ENCODE results near the gene XPO4.

XPO4 gene

DNA sequence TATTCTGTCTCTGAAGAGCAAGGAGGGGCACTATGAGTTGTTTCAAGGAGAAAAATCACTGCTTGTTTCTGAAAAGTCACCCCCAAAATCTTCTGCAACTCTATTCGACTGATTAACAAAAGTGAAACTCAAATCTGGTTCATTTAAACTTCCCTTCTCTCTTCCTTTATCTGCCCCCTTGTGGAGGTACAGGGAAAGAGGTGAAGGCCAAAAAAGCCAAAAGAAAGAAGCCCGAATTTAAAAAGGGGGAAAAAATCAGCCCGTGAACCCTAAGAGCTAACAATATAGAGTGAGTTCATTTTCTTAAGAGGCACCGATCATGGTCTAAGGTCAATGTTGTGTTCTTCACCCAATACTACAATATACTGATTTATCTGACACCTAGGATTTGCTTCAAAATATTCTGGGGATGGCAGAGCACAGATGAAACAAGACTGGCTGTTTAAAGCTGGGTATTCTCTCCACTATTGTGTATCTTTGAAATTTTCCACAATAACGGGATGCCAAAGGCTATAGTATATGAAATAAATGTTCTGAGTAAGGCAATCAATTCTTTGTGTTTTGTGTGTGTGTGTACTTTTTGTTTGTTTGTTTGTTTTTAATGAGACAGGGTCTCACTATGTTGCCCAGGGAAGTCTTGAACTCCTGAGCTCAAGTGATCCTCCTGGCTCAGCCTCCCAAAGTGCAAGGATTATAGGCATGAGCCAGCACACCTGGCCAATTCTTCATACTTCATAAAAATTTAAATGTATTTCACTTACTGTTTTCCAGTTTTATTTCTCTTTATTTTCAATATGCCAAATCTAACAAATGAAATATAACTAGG, 73.8 kb downstream of the XPO4 start:
- peak; percentile 31 for DNase-seq (ENCODE audit: low read depth)

DNA sequence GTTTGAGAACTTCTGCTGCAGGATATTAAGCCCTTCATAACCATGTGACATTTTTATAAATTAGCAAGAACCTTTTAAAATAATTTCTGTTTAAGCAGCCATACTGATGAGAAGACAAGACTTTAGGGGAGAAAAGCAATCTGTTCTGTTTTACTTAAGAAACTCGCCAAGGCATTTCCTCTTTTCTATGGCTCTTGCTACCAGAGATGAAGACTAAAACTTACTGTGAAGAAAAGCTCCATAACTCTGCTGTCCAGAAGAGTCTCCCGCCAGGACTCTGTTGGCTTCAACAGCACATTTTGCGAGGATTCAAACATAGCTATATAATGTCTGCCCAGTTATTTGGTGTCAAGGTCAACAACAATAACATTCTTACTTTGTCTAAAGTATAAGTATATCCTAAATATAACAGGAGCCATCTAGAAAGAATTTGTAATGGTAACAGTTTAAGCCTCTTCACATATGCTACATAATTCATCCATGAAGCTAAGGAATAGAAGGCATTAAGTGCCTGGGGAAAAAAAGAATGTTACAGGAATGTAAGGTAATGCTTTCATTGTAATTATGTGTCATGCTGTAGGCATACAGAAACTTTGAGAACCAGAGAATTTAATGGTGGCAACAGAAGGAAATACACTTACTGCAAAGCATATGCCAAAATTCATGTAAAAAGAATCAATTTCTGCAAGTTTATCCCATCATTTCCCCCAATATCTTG, 75.5 kb downstream of the XPO4 start:
- DNase-seq (ENCODE audit: low read depth) = no peak

DNA sequence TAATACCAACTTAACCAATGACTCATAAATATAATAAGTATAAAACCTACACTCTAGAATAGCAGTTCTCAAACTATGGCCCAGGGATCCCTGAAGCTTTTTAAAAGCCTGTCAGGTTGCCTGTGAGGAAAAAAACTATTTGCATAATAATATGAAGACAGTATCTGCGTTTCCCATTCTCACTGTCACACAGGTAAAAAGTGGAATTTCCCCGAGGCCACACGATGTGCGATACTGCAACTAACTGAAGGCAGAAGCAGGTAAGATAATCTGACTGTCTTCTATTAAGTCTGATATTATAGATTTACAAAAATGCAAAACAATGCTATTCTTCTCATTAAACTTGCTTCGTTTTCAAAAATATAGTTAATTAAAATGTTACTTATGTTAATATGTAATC, 76.2 kb downstream of the XPO4 start:
- no peak for DNase-seq (ENCODE audit: low read depth)

DNA sequence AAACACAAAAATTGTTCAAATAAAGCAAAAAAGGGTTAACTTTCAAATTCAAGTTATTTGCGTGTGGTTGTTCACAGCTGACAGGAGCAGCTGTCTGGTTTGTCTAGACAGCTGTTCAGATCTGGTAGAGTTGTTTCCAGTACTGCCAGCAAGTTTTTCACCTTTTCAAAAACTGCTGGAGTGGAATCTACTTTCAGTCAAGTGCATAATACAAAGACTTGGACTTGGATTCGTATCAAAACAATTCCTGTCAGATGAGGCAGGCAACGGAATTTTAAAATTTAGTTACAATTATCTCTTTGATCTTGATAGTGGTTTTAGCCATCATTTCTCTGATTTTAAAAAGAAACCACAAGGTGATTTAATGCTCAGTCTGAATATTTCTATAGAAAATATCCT, 77.1 kb downstream of the XPO4 start:
- DNase-seq (ENCODE audit: low read depth) = no peak

DNA sequence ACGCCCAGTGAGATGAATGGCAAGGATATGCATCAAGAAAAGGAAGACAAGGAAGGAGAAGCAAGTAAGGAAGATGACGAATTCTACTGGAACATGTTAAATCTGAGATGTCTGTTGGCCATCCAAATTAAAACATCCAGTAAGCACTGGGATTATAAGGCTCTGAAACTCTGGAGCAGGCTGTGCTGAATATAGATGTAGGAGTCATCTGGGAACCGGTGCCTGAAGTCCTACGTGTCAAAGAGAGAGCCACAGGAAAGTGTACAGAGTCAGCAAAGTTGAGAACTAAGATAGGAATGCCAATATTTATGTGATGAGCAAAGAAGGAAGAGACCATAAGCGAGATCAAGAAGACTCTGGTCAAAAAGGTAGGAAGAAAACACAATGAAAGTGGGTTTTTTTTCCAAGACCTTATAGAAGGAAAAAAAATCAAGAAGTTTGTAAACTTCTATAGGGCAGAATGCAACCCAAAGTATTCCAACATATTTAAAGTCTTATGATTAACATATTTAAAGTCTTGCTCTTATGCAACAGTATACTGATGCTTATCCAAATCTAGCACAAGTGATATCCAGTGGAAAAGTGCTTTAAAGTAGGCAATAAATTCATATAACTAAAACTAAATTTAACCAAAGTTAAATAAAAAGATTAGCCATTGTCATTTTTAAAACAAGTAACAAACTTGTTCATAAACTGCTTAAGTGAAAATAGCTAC, 77.6 kb downstream of the XPO4 start:
- peak; percentile 15 for DNase-seq (ENCODE audit: low read depth)

DNA sequence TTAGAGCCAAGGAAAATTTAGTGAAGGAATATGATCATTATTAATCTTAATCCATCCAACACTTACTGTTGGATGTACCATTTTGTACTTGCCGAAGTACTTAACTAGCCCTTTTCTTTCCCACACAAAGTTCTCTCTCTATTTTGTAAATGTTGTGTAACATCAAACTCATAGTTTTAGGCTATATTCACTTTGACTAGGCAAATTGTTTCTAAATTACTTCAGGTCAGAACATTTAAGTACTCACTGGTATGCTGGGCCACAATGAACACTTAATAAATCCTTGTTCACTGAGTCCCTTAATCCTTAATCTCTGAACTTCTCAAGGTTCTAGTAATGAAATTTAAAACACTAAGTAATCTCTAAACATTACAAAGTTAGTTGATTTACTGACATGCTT, 79.5 kb downstream of the XPO4 start:
- no peak for DNase-seq (ENCODE audit: low read depth)

DNA sequence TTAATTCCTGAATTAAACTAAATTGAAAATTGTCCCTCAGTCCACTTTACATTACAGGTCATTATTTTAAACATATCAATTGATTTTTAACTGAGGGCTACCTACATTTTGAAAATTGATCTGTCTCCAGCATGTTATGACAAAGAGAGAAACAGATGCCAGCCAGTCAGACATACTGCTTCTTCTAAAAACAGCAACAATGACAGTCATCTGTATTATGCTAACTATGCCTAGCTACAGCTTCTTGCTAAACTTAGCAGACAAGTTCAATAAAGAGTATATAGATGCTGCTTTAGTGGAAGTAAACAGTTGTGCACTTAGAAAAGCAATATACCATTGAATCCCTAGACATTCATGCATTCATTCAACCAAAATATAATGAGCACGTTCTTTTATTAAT, 80.1 kb downstream of the XPO4 start:
- DNase-seq (ENCODE audit: low read depth) = no peak

DNA sequence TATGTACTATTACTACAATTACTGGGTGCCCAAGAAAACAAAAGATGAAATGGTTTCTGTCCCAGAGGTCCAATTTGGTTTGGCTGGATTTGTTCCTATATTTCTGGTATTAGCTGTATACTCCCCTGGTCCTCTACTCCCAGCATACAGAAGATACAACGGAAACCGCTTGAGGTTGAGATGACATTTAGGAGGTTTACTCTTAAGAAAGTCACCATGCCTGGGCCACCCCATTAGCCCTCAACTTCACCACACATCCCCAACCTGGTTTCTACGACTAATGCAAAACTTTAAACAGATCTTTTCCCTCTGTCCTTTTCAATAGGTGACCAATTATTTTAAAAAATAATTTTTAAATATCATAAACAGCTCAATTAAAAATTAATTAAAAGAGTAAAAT, 82.8 kb downstream of the XPO4 start:
- no peak for DNase-seq (ENCODE audit: low read depth)

DNA sequence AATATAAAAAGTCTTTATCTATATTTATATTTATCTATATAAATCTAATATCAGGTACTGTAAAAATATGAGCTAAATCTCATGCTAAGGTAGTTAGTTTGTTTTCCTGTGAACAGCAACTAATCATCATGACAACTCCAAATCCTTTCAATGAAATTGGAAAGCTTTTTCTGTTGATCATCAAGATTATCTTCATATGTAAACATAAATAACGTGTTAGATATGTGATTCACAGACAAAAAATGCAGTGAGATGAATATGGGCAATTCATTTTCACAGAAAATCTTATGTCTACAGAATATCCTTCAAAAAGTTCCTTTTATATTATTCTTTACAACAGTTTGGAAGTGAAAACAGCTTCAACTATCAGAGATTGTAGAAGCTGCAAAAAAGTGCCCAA, 87.1 kb downstream of the XPO4 start:
- DNase-seq (ENCODE audit: low read depth) = no peak

DNA sequence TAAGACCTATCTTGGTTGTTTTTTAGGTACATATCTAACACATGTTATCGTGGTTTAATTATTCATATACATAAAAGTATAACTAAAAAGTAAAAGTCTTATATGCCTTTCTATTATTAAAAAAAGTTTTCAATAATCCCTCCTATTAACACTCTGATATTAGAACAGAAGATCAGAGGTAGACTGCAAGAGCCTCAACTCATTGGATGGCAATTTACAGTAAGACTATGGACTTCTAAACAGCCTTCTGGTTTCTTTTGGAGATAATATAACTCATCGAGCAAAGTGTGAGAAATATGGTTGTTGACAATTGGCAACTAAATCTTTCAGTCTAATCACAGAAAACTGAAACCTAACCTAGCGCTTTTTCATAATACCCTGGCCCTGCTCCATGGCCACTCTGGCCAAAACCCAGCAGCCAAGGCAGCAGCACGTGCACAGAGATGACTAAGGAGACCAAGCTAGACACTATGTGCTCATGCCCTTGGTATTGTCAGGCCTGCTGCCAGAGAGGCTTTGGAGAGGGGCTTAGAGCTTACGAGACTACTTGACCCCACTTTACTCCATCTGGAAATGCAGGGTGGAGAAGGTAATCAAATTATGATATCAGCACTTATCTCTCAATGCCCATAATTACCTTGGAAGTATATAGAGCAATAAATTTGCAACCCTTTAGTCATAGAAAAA, 88.2 kb downstream of the XPO4 start:
- DNase-seq (ENCODE audit: low read depth) = peak; percentile 88

DNA sequence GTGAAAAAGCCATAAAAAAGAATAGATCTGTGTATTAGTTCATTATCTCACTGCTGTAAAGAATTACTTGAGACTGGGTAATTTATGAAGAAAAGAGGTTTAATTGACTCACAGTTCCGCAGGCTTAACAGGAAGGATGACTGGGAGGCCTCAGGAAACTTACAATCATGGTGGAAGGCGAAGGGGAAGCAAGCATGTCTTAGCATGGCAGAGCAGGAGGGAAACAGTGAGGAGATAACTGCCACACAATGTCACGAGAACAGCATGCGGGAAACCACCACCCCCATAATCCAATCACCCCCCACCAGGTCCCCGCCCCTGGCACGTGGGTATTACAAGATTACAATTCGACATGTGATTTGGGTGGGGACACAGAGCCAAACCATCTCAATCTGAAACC, 89.7 kb downstream of the XPO4 start:
- no peak for DNase-seq (ENCODE audit: low read depth)

DNA sequence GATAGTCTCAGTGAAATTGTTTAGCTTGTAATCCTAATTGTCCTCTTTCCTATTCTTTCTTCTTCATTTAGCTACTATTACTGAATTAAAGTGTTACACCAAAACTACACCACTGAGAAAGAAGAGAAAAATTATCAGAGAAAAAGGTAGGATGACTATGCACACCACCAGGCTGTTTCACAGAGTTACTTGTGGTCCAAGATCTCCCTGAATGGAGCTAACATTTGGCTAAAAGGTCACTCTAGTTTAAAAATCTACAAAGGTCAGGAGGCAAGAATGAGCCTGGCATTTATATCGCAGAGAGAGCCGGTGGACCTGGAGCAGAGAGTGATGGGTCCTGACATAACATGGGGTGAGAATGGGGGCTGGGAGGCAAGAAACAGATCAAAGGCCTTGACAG, 91.7 kb downstream of the XPO4 start:
- DNase-seq (ENCODE audit: low read depth) = no peak

DNA sequence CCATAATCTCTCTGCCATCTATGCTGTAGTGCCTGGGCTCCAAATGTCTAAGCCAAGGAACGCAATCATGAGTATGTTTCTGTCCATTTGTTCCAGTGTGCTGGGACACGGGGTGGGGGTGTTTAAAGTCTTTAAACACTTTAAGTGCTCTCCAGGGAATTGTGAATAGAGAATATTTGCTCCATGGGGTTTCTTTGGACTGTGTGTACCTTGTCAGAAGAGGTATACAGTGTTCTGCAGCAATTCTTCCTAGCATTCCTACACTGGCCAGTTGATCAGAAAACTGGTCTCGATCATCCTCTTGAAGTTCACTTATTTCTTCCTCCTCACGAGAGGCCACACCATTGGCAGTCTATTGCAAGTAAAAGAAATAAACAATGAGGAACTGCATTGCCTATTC, 93.7 kb downstream of the XPO4 start:
- no peak for DNase-seq (ENCODE audit: low read depth)

DNA sequence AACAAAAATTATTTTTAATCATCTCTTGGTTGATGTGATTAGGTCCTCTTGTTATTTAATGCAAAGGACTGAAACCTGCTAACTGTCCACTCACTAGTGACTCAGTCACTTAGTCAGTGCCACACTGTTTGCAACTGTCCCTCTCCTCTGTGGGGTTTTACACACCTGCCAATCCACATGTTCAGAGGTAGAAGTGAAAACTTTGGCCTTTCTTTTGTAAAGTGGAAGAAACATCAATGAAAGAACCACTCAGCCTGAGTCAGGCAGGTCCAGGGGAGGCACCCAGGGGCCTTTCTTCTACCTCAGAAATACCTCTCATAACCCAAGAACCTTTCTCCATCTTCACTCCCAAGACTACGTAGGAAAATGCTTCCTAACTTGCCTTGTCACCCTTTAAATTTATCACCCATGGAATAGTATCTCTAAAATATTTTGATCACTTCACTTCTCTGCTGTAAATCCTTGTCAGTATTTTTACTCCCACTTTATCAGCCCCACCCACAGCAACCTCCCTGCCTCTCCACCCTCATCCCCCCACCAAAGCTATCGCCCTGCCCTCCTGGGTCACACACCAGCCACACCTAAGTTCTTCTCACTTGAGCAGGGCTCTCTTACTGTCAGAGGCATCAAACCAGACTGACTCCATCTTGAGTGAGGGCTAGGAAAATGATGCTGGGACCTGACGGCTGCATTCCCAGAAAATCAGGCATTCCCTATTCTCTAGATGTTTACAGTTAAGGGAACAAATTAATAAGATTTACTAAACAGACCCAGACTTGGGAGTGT, 99.2 kb downstream of the XPO4 start:
- DNase-seq (ENCODE audit: low read depth) = no peak

DNA sequence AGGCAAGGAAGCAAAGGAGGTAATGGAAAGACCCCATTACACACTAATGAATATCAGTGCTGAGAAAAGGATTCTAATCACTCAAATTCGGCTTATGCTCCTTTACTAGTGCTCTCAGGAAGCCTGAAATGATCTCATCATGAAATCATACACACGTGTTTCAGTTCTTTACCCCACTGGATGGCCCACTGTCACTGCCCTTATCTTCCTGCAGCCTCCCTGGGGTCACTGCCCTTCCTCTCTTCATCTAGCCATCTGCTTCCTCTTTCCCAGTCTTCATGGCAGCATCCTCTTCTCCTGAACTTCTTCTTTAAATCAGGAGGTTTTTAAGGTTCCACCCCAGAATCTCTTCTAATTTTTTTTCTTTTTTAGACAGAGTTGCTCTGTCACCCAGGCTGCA, 100.8 kb downstream of the XPO4 start:
- no peak for DNase-seq (ENCODE audit: low read depth)

DNA sequence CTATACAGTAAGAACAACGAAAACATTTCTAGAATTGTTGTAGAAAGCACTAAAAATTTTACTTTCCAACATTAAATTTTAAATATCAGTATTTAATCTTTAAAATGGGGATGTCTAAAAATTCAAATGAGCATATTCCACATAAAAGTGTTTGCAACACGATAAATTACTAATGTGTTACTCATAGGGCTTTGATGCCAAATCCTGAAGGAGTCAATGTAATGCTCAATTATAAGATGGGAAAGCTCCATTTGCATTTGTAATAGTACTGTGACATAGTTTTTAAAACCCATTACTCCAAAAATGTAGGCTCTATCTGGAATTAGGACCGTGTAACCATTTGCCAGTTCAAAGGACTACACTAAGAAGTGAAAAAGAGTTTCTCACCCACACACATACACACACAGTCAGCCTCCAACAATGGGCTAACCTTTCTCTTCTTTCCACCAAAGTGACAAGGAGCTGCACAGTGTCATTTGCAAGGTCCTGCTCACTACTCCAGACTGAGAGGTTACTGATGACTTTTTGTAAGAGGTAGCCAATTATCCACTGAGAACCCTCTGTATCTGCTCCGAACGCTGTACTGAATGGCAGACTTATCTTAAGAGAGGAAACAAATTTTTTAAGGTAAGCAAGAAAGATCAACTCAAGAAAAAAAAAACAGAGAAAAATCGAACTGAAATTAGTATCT, 102.7 kb downstream of the XPO4 start:
- no peak for DNase-seq (ENCODE audit: low read depth)

DNA sequence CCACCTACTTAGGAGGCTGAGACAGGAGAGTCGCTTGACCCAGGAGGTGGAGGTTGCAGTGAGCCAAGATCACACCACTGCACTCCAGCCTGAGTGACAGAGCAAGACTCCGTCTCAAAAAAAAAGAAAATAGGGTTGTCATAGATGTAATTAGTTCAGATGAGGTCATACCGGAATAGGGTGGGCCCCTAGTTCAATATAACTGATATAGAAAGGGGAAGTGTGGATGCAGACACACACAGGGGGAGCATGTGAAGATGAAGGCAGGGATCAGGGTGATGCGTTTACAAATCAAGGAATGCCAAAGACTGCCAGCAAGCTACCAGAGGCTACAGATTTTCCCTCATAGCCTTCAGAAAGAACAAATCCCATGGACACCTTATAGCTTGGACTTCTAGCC, 104.5 kb downstream of the XPO4 start:
- DNase-seq (ENCODE audit: low read depth) = no peak

DNA sequence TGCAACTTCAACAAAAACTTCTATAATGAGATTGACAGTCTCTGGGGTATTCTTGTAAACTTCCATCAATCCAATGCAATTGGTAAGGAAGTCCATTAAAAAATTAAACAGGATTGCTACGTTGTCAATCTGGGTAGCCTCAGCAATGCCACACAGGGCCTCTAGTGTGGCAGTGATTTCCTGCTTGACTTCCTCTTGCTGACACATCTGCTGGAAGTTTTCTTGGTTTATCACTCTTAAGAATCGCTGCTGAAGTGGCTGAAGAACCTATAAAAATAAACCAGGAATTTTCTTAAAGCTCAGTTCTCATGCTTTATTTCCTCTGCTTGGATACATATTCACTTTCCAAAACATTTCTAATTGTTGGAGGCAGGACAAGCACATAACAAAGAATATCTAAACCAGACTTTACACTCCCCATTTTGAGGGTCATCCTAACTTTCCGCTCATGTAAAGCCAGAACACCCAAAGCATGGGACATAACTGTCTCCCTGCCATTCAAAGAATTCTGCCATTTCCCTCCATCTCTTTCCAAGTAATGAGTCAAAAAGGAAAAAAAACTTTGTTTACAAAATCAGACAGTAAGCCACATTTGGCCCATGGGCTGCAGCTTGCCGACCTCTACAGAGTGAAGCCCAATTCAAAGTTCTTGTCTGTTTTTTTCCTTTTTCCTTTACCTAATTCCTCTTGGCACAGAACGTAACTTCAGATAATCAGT, 105.6 kb downstream of the XPO4 start:
- no peak for DNase-seq (ENCODE audit: low read depth)

DNA sequence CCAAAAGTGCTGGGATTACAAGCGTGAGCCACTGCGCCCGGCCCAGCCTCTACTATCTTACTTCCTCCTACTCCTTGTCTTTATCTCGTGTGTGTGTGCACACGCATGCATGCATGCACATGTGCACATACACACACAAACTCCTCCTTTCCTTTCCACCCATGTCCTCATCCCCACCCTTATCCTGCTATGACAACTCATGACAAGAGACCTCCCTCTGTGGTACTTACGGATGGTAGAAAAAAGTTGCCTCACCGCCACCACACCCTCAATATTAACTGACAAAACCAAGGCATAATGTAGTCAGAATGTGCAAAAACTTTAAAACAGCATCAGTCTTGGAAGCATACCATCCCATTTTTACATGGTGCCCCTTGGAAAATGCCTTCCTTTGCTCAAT, 112.9 kb downstream of the XPO4 start:
- DNase-seq (ENCODE audit: low read depth) = no peak

DNA sequence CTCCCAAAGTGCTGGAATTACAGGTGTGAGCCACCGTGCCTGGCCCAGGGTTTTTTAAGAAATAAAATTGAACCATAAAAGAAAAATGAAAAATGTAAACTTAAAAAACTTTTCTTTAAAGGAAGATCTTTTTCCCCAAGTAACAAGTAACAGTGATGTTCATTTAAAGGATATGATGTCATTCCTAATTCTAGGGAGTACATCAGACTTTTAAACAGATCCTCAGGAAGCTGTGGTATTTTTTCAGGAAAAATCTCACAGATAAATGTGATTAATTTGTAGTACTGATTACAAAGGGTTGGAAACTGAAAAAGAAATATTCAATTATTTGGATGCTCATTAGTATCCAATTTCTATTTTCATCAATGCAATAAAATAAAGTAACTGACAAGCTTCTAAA, 114.2 kb downstream of the XPO4 start:
- DNase-seq (ENCODE audit: low read depth) = no peak
